ENCODE data around the gene ARAP1. TPM values are rescaled to one million over a fixed set of nuclear protein-coding genes. Genes with fewer than 3 reads are reported as not detected.

The ARAP1 gene
- total RNA-seq, 2 donors from 2014 or later: 74.4 to 88.3 TPM

GRCh38 chr11:72704028-72704782 is 48.0 kb downstream of the ARAP1 start:
- Histone ChIP-seq H3K4me3 (ENCODE audit: low read length) (no peak overlapping the region), H3K36me3 (ENCODE audit: control insufficient read depth, insufficient read depth, low read length) (peaks cover 47% of the 10 kb centered on the region), H3K9me3 (ENCODE audit: control insufficient read depth, low read length) (no peaks in the 10 kb centered on the region), H3K27me3 (ENCODE audit: control insufficient read depth, insufficient read depth, low read length, poor library complexity, severe bottlenecking) (no peaks in the 10 kb centered on the region), H3K4me1 (ENCODE audit: control insufficient read depth, insufficient read depth, low read length) (peaks cover 3% of the 10 kb centered on the region), H3K9ac (ENCODE audit: extremely low read depth, low read length, poor library complexity, severe bottlenecking) (no peak overlapping the region), H3K27ac (ENCODE audit: low read depth, low read length) (no peak overlapping the region)
- peaks cover 42% of the 10 kb centered on the region for H3K36me3 Mint-ChIP-seq (ENCODE audit: low read depth)
- H3K27ac Mint-ChIP-seq: no peak overlapping the region
- peak; percentile 39 for TF ChIP-seq CTCF (conservative IDR thresholded peaks at IDR 0.05)
- WGBS, 2 experiments (ENCODE audit: insufficient coverage in 1 of 2, insufficient read length in 1 of 2): 86 to 89% methylated on average over 8 to 13 of the region's 13 CpGs
- no peak overlapping the region for H3K4me3 Mint-ChIP-seq
- H3K9me3 Mint-ChIP-seq: no peaks in the 10 kb centered on the region
- peaks cover 33% of the 10 kb centered on the region for H3K4me1 Mint-ChIP-seq
- peak; percentile 73 for DNase-seq
- no peaks in the 10 kb centered on the region for H3K27me3 Mint-ChIP-seq (ENCODE audit: insufficient read depth)

- Mint-ChIP-seq H3K4me3 (no peak overlapping the region), H3K36me3 (ENCODE audit: low read depth) (peaks cover 43% of the 10 kb centered on the region), H3K27me3 (ENCODE audit: insufficient read depth) (no peaks in the 10 kb centered on the region), H3K27ac (no peak overlapping the region), H3K4me1 (peaks cover 33% of the 10 kb centered on the region), H3K9me3 (no peaks in the 10 kb centered on the region)
- Histone ChIP-seq H3K4me1 (ENCODE audit: control insufficient read depth, insufficient read depth, low read length) (peaks cover 3% of the 10 kb centered on the region), H3K36me3 (ENCODE audit: control insufficient read depth, insufficient read depth, low read length) (peaks cover 47% of the 10 kb centered on the region), H3K9me3 (ENCODE audit: control insufficient read depth, low read length) (no peaks in the 10 kb centered on the region), H3K4me3 (ENCODE audit: low read length) (no peak overlapping the region), H3K27ac (ENCODE audit: low read depth, low read length) (peak overlapping the region; percentile 76), H3K9ac (ENCODE audit: extremely low read depth, low read length, poor library complexity, severe bottlenecking) (no peak overlapping the region), H3K27me3 (ENCODE audit: control insufficient read depth, insufficient read depth, low read length, poor library complexity, severe bottlenecking) (no peaks in the 10 kb centered on the region)
- WGBS, 2 experiments (ENCODE audit: insufficient coverage in 1 of 2, insufficient read length in 1 of 2): 81 to 85% methylated on average over 5 to 11 of the region's 11 CpGs
- DNase-seq: no peak
- no peak for TF ChIP-seq CTCF (conservative IDR thresholded peaks at IDR 0.05)
These were observed 48.8 kb downstream of the ARAP1 start for GRCh38 chr11:72703267-72704008.

- peaks cover 30% of the 10 kb centered on the region for H3K4me1 Mint-ChIP-seq
- no peaks in the 10 kb centered on the region for H3K9me3 Mint-ChIP-seq
- H3K27ac ChIP-seq (ENCODE audit: low read depth, low read length): peak overlapping the region; percentile 76
- H3K4me3 ChIP-seq (ENCODE audit: low read length): no peak overlapping the region
- peak overlapping the region; percentile 68 for H3K27ac Mint-ChIP-seq
- no peak for DNase-seq
- peaks cover 3% of the 10 kb centered on the region for H3K4me1 ChIP-seq (ENCODE audit: control insufficient read depth, insufficient read depth, low read length)
- no peaks in the 10 kb centered on the region for H3K27me3 Mint-ChIP-seq (ENCODE audit: insufficient read depth)
- H3K9ac ChIP-seq (ENCODE audit: extremely low read depth, low read length, poor library complexity, severe bottlenecking): no peak overlapping the region
- H3K27me3 ChIP-seq (ENCODE audit: control insufficient read depth, insufficient read depth, low read length, poor library complexity, severe bottlenecking): no peaks in the 10 kb centered on the region
- 13 to 90% methylated on average over 1 to 15 of the region's 15 CpGs for WGBS, 2 experiments (ENCODE audit: insufficient coverage in 1 of 2, insufficient read length in 1 of 2)
- TF ChIP-seq CTCF (conservative IDR thresholded peaks at IDR 0.05): no peak
- H3K36me3 ChIP-seq (ENCODE audit: control insufficient read depth, insufficient read depth, low read length): peaks cover 44% of the 10 kb centered on the region
- H3K9me3 ChIP-seq (ENCODE audit: control insufficient read depth, low read length): no peaks in the 10 kb centered on the region
- no peak overlapping the region for H3K4me3 Mint-ChIP-seq
- peaks cover 40% of the 10 kb centered on the region for H3K36me3 Mint-ChIP-seq (ENCODE audit: low read depth)
These were observed 49.5 kb downstream of the ARAP1 start for GRCh38 chr11:72702577-72703241.

Measured in endodermal cell (in vitro differentiated cells).